Astrocyte (in vitro differentiated cells and primary cell): ENCODE measurements around the gene CDKN2AIP. TPM values are rescaled to one million over a fixed set of nuclear protein-coding genes. Genes with fewer than 3 reads are reported as not detected.
"Not testable (repeated sequence)": the region's sequence is repeated elsewhere in the genome, so short reads cannot be mapped to it uniquely, and the experiment has no call there.

Experiments used
- DNase-seq: peaks from one replicate; pipeline ENCODE4 v3.0.0-alpha.2; 2010; ENCODE audit warnings: low read depth
- FAIRE-seq: peaks from 2 replicates; lab custom pipeline; 2011; peaks lifted over from hg19 to GRCh38; lab: Jason Lieb, UNC
- H2AFZ ChIP-seq: 2 replicates; pipeline ENCODE4 v1.6.0; 2012; ENCODE audit warnings: low read depth, low read length, inconsistent platforms
- H3K27ac ChIP-seq: 2 replicates; pipeline ENCODE4 v1.5.1; 2011; ENCODE audit warnings: low read depth, low read length, inconsistent platforms
- H3K27me3 ChIP-seq: 2 replicates; pipeline ENCODE4 v1.6.0; 2011; ENCODE audit warnings: low read length, inconsistent platforms; ENCODE audit not compliant: insufficient read depth
- H3K36me3 ChIP-seq: 2 replicates; pipeline ENCODE4 v1.5.1; 2011; ENCODE audit warnings: low read length, inconsistent platforms; ENCODE audit not compliant: insufficient read depth
- H3K4me1 ChIP-seq: 2 replicates; pipeline ENCODE4 v1.5.1; 2011; ENCODE audit warnings: low read length, inconsistent platforms; ENCODE audit not compliant: insufficient read depth
- H3K4me2 ChIP-seq: 2 replicates; pipeline ENCODE4 v1.6.0; 2012; ENCODE audit warnings: low read length, inconsistent platforms
- H3K4me3 ChIP-seq: 2 replicates; pipeline ENCODE4 v1.5.1; 2011; ENCODE audit warnings: low read depth, mild to moderate bottlenecking, low read length, inconsistent platforms; ENCODE audit not compliant: insufficient read depth
- H3K79me2 ChIP-seq: 2 replicates; pipeline ENCODE4 v1.6.0; 2012; ENCODE audit warnings: mild to moderate bottlenecking, low read length, inconsistent platforms; ENCODE audit not compliant: insufficient read depth
- H3K9ac ChIP-seq: 2 replicates; pipeline ENCODE4 v1.6.0; 2012; ENCODE audit warnings: mild to moderate bottlenecking, low read length, inconsistent platforms
- H3K9me3 ChIP-seq: 2 replicates; pipeline ENCODE4 v1.5.1; 2012; ENCODE audit warnings: low read depth, mild to moderate bottlenecking, low read length, inconsistent platforms; ENCODE audit not compliant: insufficient read depth
- H4K20me1 ChIP-seq: 2 replicates; pipeline ENCODE4 v1.6.0; 2012; ENCODE audit warnings: low read length, inconsistent platforms; ENCODE audit not compliant: insufficient read depth
- H3K27ac Mint-ChIP-seq: one replicate; pipeline ENCODE4 v1.8.0; 2021; ENCODE audit warnings: mild to moderate bottlenecking, mixed read lengths; ENCODE audit not compliant: unreplicated experiment
- H3K27me3 Mint-ChIP-seq: one replicate; pipeline ENCODE4 v1.8.0; 2021; ENCODE audit warnings: low read depth, mixed read lengths; ENCODE audit not compliant: unreplicated experiment
- H3K36me3 Mint-ChIP-seq: one replicate; pipeline ENCODE4 v1.8.0; 2021; ENCODE audit warnings: low read depth, mixed read lengths; ENCODE audit not compliant: unreplicated experiment
- H3K4me1 Mint-ChIP-seq: one replicate; pipeline ENCODE4 v1.8.0; 2021; ENCODE audit warnings: low read depth, mixed read lengths; ENCODE audit not compliant: unreplicated experiment
- H3K4me3 Mint-ChIP-seq: one replicate; pipeline ENCODE4 v1.8.0; 2021; ENCODE audit warnings: mild to moderate bottlenecking, moderate library complexity, mixed read lengths; ENCODE audit not compliant: unreplicated experiment
- H3K9me3 Mint-ChIP-seq: one replicate; pipeline ENCODE4 v1.8.0; 2021; ENCODE audit warnings: mild to moderate bottlenecking, mixed read lengths; ENCODE audit not compliant: unreplicated experiment
- CTCF ChIP-seq: IDR thresholded peaks from 2 replicates; pipeline ENCODE4 v1.5.1; 2011; ENCODE audit warnings: low read depth, mild to moderate bottlenecking, inconsistent platforms, low read length, moderate library complexity; ENCODE audit not compliant: insufficient read depth
- EZH2 ChIP-seq: IDR thresholded peaks from 2 replicates; pipeline ENCODE4 v1.6.1; 2012; ENCODE audit warnings: mild to moderate bottlenecking, low read length, inconsistent platforms; ENCODE audit not compliant: insufficient read depth
- total RNA-seq: library from RNA; stranded (reverse); gene quantifications from 2 replicates; pipeline ENCODE4 v1.2.1, GENCODE V29; 2021

CDKN2AIP gene
- total RNA-seq, 1 donor from 2014 or later, result 11.6 TPM

- no peak for TF ChIP-seq CTCF
- DNase-seq (peak; percentile 49), FAIRE-seq (peak; percentile 26)
- Histone ChIP-seq H3K36me3 (peaks cover 6% of the 10 kb centered on the region), H4K20me1 (no peaks in the 10 kb centered on the region), H3K9ac (no peak overlapping the region), H3K27me3 (no peaks in the 10 kb centered on the region), H2AFZ (no peak overlapping the region), H3K27ac (peak overlapping the region; percentile 25), H3K9me3 (no peaks in the 10 kb centered on the region), H3K4me3 (no peak overlapping the region), H3K4me2 (no peak overlapping the region), H3K79me2 (no peaks in the 10 kb centered on the region), H3K4me1 (peaks cover 8% of the 10 kb centered on the region)
- Mint-ChIP-seq H3K9me3 (no peaks in the 10 kb centered on the region), H3K27me3 (no peaks in the 10 kb centered on the region), H3K36me3 (peaks cover 7% of the 10 kb centered on the region), H3K4me3 (no peak overlapping the region), H3K4me1 (peaks cover 7% of the 10 kb centered on the region), H3K27ac (peak overlapping the region; percentile 53)
Observed at GRCh38 chr4:183455431-183456195, 11.2 kb downstream of the CDKN2AIP start.

GRCh38 chr4:183458005-183458404, 13.6 kb downstream of the CDKN2AIP start:
- no peak for TF ChIP-seq EZH2
- TF ChIP-seq CTCF, result no peak
- Histone ChIP-seq H3K27me3 (no peaks in the 10 kb centered on the region), H3K4me1 (peaks cover 8% of the 10 kb centered on the region), H4K20me1 (no peaks in the 10 kb centered on the region), H3K4me3 (no peak overlapping the region), H3K27ac (no peak overlapping the region), H3K9me3 (no peaks in the 10 kb centered on the region), H3K9ac (no peak overlapping the region), H2AFZ (no peak overlapping the region), H3K4me2 (no peak overlapping the region), H3K79me2 (no peaks in the 10 kb centered on the region), H3K36me3 (no peaks in the 10 kb centered on the region)
- Mint-ChIP-seq H3K27me3 (no peaks in the 10 kb centered on the region), H3K4me3 (no peak overlapping the region), H3K4me1 (peaks cover 7% of the 10 kb centered on the region), H3K9me3 (peaks cover under 1% of the 10 kb centered on the region), H3K27ac (no peak overlapping the region), H3K36me3 (peaks cover 7% of the 10 kb centered on the region)
- FAIRE-seq, result no peak
- no peak for DNase-seq

GRCh38 chr4:183463903-183464619, 19.6 kb downstream of the CDKN2AIP start:
- not testable (repeated sequence) for H3K9me3 ChIP-seq, H3K27ac ChIP-seq, H3K4me2 ChIP-seq, H3K4me3 ChIP-seq, H3K36me3 ChIP-seq, H3K9ac ChIP-seq, H3K4me1 ChIP-seq, H3K36me3 Mint-ChIP-seq, H3K27me3 Mint-ChIP-seq, DNase-seq, H3K27ac Mint-ChIP-seq, H3K79me2 ChIP-seq, H3K4me1 Mint-ChIP-seq, FAIRE-seq, H4K20me1 ChIP-seq, H2AFZ ChIP-seq, H3K27me3 ChIP-seq, H3K4me3 Mint-ChIP-seq
- peaks cover 11% of the 10 kb centered on the region for H3K9me3 Mint-ChIP-seq

GRCh38 chr4:183465879-183466278, 21.4 kb downstream of the CDKN2AIP start:
- not testable (repeated sequence) for H3K4me3 Mint-ChIP-seq, H3K4me1 Mint-ChIP-seq, H3K27ac Mint-ChIP-seq, H3K27me3 ChIP-seq, H3K9ac ChIP-seq, H3K79me2 ChIP-seq, H3K9me3 ChIP-seq, H3K36me3 Mint-ChIP-seq, H3K27me3 Mint-ChIP-seq, H2AFZ ChIP-seq, H3K27ac ChIP-seq, DNase-seq, H4K20me1 ChIP-seq, H3K4me1 ChIP-seq, H3K4me3 ChIP-seq, FAIRE-seq, H3K36me3 ChIP-seq
- H3K9me3 Mint-ChIP-seq, result peaks cover 11% of the 10 kb centered on the region
- peak overlapping the region; percentile 41 for H3K4me2 ChIP-seq
